IPS DF 19.7 (cell line): Measurements from ENCODE around the gene EAF1.
"Not testable (repeated sequence)": the region's sequence is repeated elsewhere in the genome, so short reads cannot be mapped to it uniquely, and the experiment has no call there.

Experiments used
- DNase-seq: peaks from one replicate; pipeline ENCODE4 v3.0.0-alpha.2; 2013; ENCODE audit warnings: low read depth, low spot score

Gene EAF1

GRCh38 chr3:15452156-15452555 lies 24.8 kb downstream of the EAF1 start:
- no peak for DNase-seq

DNA sequence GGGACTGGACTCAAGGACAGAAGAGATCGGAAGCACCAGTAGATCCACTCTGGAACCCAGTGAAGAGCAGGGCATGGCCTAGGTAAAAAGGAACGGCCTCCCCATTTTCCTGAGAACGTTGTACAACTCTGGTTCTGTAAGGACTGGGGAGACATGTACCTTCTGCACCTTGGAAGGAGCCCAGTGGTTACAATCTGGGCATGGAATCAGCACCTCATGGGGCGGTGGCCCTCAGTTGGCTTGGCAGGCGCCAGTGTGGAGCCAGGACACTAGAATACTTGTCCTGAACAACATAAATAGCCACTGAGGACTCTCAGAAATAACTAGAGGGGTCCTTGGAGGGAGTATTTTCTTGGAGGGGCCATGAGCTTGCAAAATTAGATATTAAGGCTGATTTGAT lies 25.6 kb downstream of the EAF1 start:
- DNase-seq: no peak

- no peak for DNase-seq
Observed at GRCh38 chr3:15453501-15453900, 26.1 kb downstream of the EAF1 start.

DNA sequence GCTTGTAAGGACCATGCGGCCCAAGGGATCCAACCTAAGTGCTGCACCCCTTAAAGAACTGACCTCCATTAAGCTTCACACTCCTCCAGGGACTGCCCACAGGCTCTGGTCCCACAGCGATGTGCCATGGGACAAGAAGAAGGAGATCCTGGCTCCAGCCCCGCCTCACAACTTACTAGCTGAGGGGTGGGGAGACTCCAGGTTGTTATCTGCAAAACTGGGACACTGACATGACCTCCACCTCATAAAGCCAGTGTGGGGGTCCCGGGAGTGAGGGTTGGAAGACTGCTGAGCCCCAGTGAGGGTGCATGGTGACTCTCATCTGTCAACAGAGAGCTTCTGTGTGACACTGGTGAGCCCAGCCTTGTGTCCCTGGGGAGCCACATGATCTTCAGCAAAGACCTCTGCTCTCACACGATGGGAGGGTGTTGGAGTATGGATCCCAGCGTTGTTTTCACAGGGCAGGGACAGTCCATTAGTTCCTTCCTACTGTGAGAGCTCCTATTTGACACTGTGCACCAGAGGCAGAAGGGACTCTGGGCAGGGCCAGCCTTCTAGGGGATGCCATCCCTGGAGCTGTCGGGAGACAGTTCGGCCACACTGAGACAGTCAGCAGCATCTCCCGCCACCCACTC lies 26.7 kb downstream of the EAF1 start:
- DNase-seq: no peak

DNA sequence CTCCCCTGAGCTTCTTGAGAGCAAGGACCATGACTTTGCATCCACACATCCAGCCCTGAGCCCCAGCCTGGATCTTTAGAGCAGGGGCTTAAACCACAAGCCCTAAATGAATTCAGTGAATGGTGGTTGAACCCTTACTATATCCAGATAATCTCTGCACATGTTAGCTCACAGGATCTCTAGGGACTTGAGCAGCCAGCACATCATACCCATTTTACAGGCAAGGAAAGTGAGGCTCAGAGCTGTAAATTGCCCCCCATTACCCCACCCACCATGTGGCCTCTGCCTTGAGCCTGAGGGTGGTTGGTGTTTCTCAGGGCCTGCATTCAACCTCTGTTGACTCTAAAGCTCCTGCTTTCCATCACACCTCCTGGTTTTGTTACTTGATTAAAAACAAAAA lies 27.6 kb downstream of the EAF1 start:
- DNase-seq: no peak

GRCh38 chr3:15455756-15456155 lies 28.4 kb downstream of the EAF1 start:
- no peak for DNase-seq

GRCh38 chr3:15456321-15456720 lies 28.9 kb downstream of the EAF1 start:
- DNase-seq: no peak

DNA sequence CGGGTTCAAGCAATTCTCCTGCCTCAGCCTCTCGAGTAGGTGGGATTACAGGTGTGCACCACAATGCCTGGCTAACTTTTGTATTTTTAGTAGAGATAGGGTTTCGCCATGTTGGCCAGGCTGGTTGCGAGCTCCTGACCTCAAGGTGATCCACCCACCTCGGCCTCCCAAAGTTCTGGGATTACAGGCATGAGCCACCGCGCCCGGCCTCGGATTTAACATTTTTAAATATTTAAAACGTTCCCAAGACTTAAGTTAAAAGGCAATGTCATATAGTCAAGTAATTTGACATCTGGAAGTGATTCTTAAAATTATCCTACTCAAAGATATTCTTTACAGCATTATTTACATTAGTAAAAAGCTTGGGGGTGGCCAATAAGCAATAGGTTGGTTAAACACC lies 29.5 kb downstream of the EAF1 start:
- not testable (repeated sequence) for DNase-seq

GRCh38 chr3:15458212-15458780 lies 30.9 kb downstream of the EAF1 start:
- no peak for DNase-seq

DNA sequence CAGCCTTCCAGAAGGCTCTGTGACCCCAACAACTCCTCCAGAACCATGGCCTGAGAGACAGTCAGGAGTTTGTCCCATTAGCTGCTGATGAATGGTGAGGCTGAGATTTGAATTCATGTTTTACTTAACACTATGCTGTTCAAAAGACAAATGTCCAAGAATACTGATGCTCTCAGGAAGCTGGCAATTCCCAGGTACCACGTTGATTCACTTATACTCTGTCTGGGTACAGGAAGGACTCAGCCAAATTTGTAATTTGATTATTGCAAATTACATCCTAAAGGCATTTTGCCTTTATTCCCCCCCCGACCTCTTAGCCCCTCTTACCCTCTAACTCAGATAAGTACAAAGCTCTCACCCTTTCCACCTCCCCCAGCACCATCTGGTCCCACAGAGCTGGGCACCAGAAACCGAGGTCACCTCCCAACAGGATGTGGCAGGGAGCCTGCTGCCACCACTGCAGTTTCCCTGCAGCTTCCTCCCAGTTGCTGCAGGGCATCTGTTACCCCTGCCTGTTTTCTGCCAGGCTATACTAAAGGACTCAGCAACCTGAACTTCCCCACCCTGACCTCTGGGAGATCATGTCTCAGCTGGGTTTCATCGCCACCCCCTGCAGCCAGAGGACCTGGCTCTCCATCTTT lies 33.6 kb downstream of the EAF1 start:
- no peak for DNase-seq

DNA sequence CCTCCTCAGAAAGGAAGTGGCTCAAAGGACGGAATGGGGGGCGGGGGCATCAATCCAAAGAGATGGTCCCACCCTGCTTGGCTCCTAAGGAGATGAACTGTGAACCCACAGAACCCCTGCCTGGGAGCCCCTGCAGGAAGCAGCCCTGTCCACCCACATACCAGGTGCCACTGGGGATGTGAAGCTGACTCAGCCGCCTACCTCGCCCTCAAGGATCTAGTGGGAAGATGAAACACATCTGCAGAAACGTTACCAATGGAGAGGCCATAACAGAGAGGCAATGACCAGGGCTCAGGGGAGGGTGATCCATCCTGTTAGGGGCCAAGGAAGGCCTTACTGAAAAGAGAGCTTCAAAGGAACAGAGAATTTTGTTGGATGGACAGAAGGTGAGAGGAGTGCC lies 35.1 kb downstream of the EAF1 start:
- no peak for DNase-seq

DNA sequence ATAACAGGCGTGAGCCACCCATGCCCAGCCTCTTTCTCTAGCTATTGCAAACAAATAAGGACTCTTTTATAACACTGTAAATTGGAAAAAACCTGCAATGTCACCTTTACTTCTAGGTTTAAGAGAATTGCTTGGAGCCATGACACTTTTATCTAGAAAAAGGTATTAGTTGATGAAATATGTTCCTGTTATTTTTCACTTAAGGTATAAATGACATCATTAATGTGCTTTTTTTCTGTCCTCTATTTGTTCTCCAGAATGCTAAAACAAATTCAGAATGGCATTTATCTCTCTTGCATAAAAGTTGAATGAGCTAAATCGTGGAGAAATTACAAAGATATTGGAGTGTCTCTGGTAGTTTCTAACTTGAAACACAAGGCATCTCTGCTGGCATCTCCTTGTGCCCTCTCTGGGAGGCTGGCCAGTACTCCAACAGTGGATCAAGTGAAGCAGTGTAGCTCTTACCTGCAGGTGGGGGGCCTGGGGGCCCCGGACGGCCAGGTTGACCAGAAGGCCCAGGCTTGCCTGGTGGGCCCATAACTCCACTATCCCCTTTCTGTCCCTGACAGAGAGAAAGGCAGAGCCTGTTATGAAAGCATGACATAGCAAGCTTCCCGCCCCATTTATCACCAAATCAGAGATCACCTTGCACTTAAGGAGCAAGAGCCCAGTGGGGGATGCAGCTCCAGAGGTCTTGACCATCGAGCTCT lies 38.6 kb downstream of the EAF1 start:
- DNase-seq: no peak

GRCh38 chr3:15467227-15468181 lies 40.1 kb downstream of the EAF1 start:
- no peak for DNase-seq

GRCh38 chr3:15470261-15470660 lies 42.9 kb downstream of the EAF1 start:
- no peak for DNase-seq

DNA sequence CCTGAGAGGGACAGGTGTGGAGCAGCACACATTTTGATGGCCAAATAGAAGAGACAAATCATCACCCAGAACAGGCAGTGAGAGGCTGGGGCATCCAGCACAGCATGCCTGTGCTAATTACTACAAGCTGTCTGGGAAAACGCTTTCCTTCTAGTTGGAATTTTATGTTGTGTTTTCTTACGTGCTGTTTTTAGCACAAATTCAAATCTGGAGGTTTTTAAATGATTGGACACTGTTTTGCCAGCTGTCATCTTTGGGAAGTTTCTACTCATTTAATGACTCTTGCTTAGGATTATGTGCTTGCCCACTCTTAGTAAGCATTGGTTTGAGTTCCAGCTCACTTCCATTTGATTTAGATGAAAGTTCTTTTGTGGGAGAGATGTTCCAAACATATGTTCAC lies 43.5 kb downstream of the EAF1 start:
- no peak for DNase-seq

DNA sequence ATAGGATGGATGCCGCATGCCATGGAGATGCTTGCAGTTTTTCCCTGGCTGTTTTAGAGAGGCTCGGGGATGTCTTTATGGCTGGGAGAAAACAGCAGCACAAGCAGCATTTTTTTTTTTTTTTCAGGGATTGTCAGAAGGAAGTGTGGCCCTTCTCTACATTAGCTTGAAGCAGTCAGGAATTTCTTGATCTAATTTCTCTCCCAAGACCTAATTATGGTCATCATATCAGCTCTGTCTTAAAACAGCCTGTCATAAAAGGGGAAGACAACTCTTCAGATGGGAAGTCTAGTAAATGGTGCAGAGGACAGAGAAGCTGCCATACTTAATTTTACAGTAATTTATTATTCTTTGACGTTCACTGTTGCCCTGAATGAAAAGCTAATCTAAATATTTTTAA lies 44.5 kb downstream of the EAF1 start:
- DNase-seq: no peak

GRCh38 chr3:15475161-15475560 lies 47.8 kb downstream of the EAF1 start:
- DNase-seq: no peak

- DNase-seq: no peak
Observed at GRCh38 chr3:15476378-15476777, 49.0 kb downstream of the EAF1 start.

DNA sequence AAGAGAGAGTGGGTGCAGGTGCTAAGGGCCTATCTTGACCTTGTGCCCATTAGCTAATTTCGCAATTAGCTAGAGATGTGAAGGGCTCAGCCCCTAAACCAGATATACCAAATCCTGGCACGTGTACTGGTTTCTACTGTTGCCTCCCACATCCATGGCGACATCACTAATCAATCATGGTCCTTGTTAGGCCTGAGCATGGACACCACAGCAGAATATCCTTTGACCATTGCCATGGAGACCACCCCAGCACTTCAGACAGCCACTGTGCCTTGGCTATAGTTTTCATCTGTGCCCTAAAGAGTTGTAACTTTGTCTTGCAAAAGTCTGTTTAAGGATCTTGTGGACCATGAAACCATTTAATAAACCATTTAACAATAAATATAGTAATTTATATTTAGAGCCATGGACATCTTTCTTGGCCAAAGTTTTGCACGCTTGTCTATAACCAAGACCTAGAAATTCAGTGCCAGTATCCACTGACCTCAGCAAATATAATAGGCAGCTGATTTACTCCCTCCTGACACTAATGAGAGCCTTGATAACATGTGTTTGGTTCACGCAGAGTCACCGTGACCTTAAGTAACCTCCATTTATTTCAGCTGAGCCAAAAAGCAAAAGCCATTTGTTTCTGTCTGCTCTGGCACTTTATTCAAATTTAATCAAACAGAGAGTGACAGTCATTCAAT lies 50.7 kb downstream of the EAF1 start:
- no peak for DNase-seq

- no peak for DNase-seq
Observed at GRCh38 chr3:15478640-15478979, 51.2 kb downstream of the EAF1 start.
